AG04450 (cell line): ENCODE data around the gene RAMP2. TPM values are rescaled to one million over a fixed set of nuclear protein-coding genes. Genes with fewer than 3 reads are reported as not detected.
A peak's percentile ranks its signal among the peaks of the same experiment; 100 is the strongest.

Experiments
- CTCF ChIA-PET: fragments of 300-600, 350-600 bp; formaldehyde crosslinking; extraction: SDS; loops from one replicate; lab custom pipeline; 2022; ENCODE audit warnings: antibody characterized with exemption, inconsistent platforms; lab: Charles Lee
- POLR2A ChIA-PET: fragments of 350-600 bp; formaldehyde crosslinking; extraction: SDS; loops from one replicate; lab custom pipeline; 2021; ENCODE audit warnings: antibody characterized with exemption, inconsistent platforms; lab: Yijun Ruan, JAX
- DNase-seq: peaks from one replicate; pipeline ENCODE4 v3.0.0-alpha.2; 2011; ENCODE audit warnings: low read depth, low spot score
- H3K27ac ChIP-seq: one replicate; pipeline ENCODE4 v1.5.1; 2012; ENCODE audit warnings: low read depth, low read length, control low read depth
- H3K27me3 ChIP-seq: one replicate; pipeline ENCODE4 v1.6.0; 2012; ENCODE audit warnings: low read length; ENCODE audit not compliant: control insufficient read depth, insufficient read depth
- H3K4me3 ChIP-seq: 2 replicates; pipeline ENCODE4 v1.5.1; 2011; ENCODE audit warnings: mild to moderate bottlenecking, low read depth, low read length, control low read depth
- H3K9me3 ChIP-seq: 2 replicates; pipeline ENCODE4 v1.5.1; 2012; ENCODE audit warnings: low read length; ENCODE audit not compliant: control insufficient read depth, insufficient read depth
- CTCF ChIP-seq: IDR thresholded peaks from 2 replicates; pipeline ENCODE4 v1.5.1; 2011; ENCODE audit warnings: low read depth, low read length, control low read depth, inconsistent platforms
- polyA plus RNA-seq: library from polyadenylated mRNA; depleted of rRNA; stranded (reverse); fragments of >200 nt; gene quantifications from 2 replicates; pipeline ENCODE4 v1.2.3, GENCODE V29; 2011; rRNA removed
- small RNA-seq: library from RNA; depleted of rRNA; stranded (forward); fragments of <200 nt; gene quantifications from one replicate; pipeline ENCODE3, GENCODE V24; 2012; ENCODE audit warnings: low read depth; ENCODE audit not compliant: insufficient read length

RAMP2 gene
- polyA plus RNA-seq, 1 experiment: 1.4 TPM

DNA sequence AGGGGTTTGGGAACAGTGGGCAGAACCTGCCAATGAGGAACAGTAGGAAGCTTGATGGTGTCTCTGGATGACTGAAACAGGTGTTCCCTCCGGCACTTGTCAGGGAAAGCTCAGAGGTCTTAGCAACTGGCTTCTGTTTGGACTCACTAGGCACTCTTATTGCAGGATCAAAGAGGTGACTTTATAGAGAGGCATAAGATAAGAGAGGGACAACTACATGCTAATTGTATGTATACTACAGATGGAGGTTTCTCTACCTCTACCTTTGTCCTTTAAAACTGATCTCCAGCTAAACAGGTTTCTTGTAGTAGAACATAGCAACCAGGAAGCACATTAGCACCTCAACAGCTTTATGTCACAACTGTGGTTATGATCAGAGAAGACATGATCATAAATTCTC is 45.2 kb downstream of the RAMP2 start:
- peaks cover 3% of the 10 kb centered on the region for H3K27me3 ChIP-seq
- CTCF ChIA-PET: interaction anchor here (0.6 to 1.3 kb wide), 2 partner anchors 13 to 202 kb away, joined by 3 to 8 read pairs; no protein-coding TSS in a partner anchor

DNA sequence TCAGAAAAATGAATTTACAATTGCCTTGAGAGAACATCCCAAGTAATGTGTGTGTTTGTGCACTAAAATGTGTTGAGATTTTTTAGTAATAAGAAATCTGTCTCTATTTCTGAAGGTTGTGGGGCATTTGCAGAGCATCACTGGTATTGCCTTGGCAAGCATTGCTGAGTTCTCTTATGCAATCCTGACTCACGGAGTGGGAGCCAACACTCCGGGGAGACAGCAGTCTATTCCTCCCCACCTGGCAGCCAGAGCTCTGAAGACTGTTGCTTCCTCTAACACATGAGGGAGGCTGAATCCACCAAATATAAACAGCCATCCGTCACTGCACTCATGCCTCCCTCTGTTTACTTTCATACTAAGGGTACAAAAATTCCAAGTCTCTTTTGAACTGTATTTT is 48.2 kb downstream of the RAMP2 start:
- Histone ChIP-seq H3K4me3 (no peak overlapping the region), H3K27me3 (no peaks in the 10 kb centered on the region), H3K27ac (no peak overlapping the region), H3K9me3 (no peaks in the 10 kb centered on the region)
- CTCF ChIA-PET: interaction anchor here (1.0 to 2.5 kb wide), 4 partner anchors 10 to 15 kb away, joined by 4 to 12 read pairs (median 8); partner anchors contain the start of gene BECN1
- POLR2A ChIA-PET: interaction anchor here (0.6 to 1.5 kb wide), 4 partner anchors 13 to 24 kb away, joined by 3 to 6 read pairs (median 4); partner anchors contain the start of genes BECN1 and PSME3
- TF ChIP-seq CTCF: no peak
- peak; percentile 82 for DNase-seq

More for the DNA sequence above, 45.2 kb downstream of the RAMP2 start:
- POLR2A ChIA-PET: interaction anchor here (0.6 kb wide), 1 partner anchor 10 kb away, joined by 3 read pairs; no protein-coding TSS in a partner anchor
- no peak overlapping the region for H3K4me3 ChIP-seq
- TF ChIP-seq CTCF: no peak
- H3K9me3 ChIP-seq: no peaks in the 10 kb centered on the region
- no peak for DNase-seq
- H3K27ac ChIP-seq: no peak overlapping the region

Small RNAs within 50 kb of the gene (small RNA-seq; reads per million reads assigned to genes)
- gene HMGN2P15: not detected

Other genes starting within 250 kb of the RAMP2 start
- 11.9 and 17.2 TPM in 2 replicates for gene NAGLU, start 225.0 kb upstream of the RAMP2 start, polyA plus RNA-seq
- 0.87 and 1.4 TPM in 2 replicates for gene HSD17B1, start 208.3 kb upstream of the RAMP2 start, polyA plus RNA-seq
- 29.4 and 36.8 TPM in 2 replicates for gene COASY, start 199.1 kb upstream of the RAMP2 start, polyA plus RNA-seq
- gene MLX, start 194.1 kb upstream of the RAMP2 start, polyA plus RNA-seq: 35.4 and 38.2 TPM in 2 replicates
- gene PSMC3IP, start 183.5 kb upstream of the RAMP2 start, polyA plus RNA-seq: 3.0 and 5.1 TPM in 2 replicates
- gene RETREG3, start 151.9 kb upstream of the RAMP2 start, polyA plus RNA-seq: 27.5 and 32.7 TPM in 2 replicates
- 28.4 and 36.3 TPM in 2 replicates for gene TUBG1, start 151.5 kb upstream of the RAMP2 start, polyA plus RNA-seq
- 7.8 and 9.9 TPM in 2 replicates for gene TUBG2, start 101.9 kb upstream of the RAMP2 start, polyA plus RNA-seq
- 3.6 and 4.3 TPM in 2 replicates for gene PLEKHH3, start 84.2 kb upstream of the RAMP2 start, polyA plus RNA-seq
- 0.45 and 0.76 TPM in 2 replicates for gene CCR10, start 79.4 kb upstream of the RAMP2 start, polyA plus RNA-seq
- gene CNTNAP1, start 78.7 kb upstream of the RAMP2 start, polyA plus RNA-seq: 53.7 and 62.9 TPM in 2 replicates
- gene EZH1, start 16.2 kb upstream of the RAMP2 start, polyA plus RNA-seq: 18.8 and 26.3 TPM in 2 replicates
- gene VPS25, start 12.2 kb downstream of the RAMP2 start, polyA plus RNA-seq: 94.0 and 107 TPM in 2 replicates
- gene WNK4, start 19.4 kb downstream of the RAMP2 start, polyA plus RNA-seq: 2.3 and 2.7 TPM in 2 replicates
- gene COA3, start 37.5 kb downstream of the RAMP2 start, polyA plus RNA-seq: 86.7 and 96.3 TPM in 2 replicates
- gene CNTD1, start 37.6 kb downstream of the RAMP2 start, polyA plus RNA-seq: 0.09 and 0.14 TPM in 2 replicates
- gene BECN1, start 63.1 kb downstream of the RAMP2 start, polyA plus RNA-seq: 106 and 107 TPM in 2 replicates
- gene PSME3, start 72.2 kb downstream of the RAMP2 start, polyA plus RNA-seq: 111 and 129 TPM in 2 replicates
- gene AOC2, start 83.4 kb downstream of the RAMP2 start, polyA plus RNA-seq: 0.16 and 0.33 TPM in 2 replicates
- 0.10 and 0.12 TPM in 2 replicates for gene AOC3, start 90.0 kb downstream of the RAMP2 start, polyA plus RNA-seq
- gene G6PC1, start 139.6 kb downstream of the RAMP2 start, polyA plus RNA-seq: not detected in 2 replicates
- 39.7 and 39.8 TPM in 2 replicates for gene AARSD1, start 203.2 kb downstream of the RAMP2 start, polyA plus RNA-seq
- gene PTGES3L, start 218.9 kb downstream of the RAMP2 start, polyA plus RNA-seq: 1.8 and 1.9 TPM in 2 replicates
- 8.7 and 9.4 TPM in 2 replicates for gene RUNDC1, start 219.3 kb downstream of the RAMP2 start, polyA plus RNA-seq
- 4,202 and 4,485 TPM in 2 replicates for gene RPL27, start 237.2 kb downstream of the RAMP2 start, polyA plus RNA-seq
- gene IFI35, start 245.6 kb downstream of the RAMP2 start, polyA plus RNA-seq: 24.1 and 25.7 TPM in 2 replicates